ENCODE results near the gene HSFY2. TPM values are rescaled to one million over a fixed set of nuclear protein-coding genes. Genes with fewer than 3 reads are reported as not detected.
"Not testable (repeated sequence)": the region's sequence is repeated elsewhere in the genome, so short reads cannot be mapped to it uniquely, and the experiment has no call there.

Gene HSFY2
- total RNA-seq = under 1 TPM in 2 of 4 donors, not detected in 2; 0.40 to 0.56 TPM
- polyA plus RNA-seq = 0.09 TPM
- long read RNA-seq, donor 1, partial matches to known transcripts = 0 of 1 reads
- long read RNA-seq, donor 1, other reads (novel, unspliced or antisense) = 1 of 1 reads
- long read RNA-seq, donor 2 = 0 reads
- long read RNA-seq, donor 3 = 0 reads
- long read RNA-seq, donor 4 = 0 reads

- no CpG with 5 or more reads among the region's 1 CpG for WGBS
- ATAC-seq; H3K27ac ChIP-seq (ENCODE audit: low read length); H3K9me3 ChIP-seq (ENCODE audit: control insufficient read depth, low read length); H3K4me1 ChIP-seq (ENCODE audit: control insufficient read depth, insufficient read depth, low read length); intact Hi-C loops (cut with DNase I); H3K27me3 ChIP-seq (ENCODE audit: control insufficient read depth, insufficient read depth); H3K4me3 ChIP-seq (ENCODE audit: low read length); DNase-seq: not testable (repeated sequence)
These were observed at the start of gene HSFY2 for GRCh38 chrY:18773635-18774034. Gene HSFY2 (minus strand): TSS chrY:18773735. CDS start chrY:18773618, 117 bp downstream.

GRCh38 chrY:18815751-18816150 lies 42.2 kb upstream of the HSFY2 start:
- H3K4me3 ChIP-seq (ENCODE audit: low read length); H3K9me3 ChIP-seq (ENCODE audit: control insufficient read depth, low read length); H3K27me3 ChIP-seq (ENCODE audit: control insufficient read depth, insufficient read depth); DNase-seq; ATAC-seq; intact Hi-C loops (cut with DNase I); H3K4me1 ChIP-seq (ENCODE audit: control insufficient read depth, insufficient read depth, low read length); H3K27ac ChIP-seq (ENCODE audit: low read length): not testable (repeated sequence)
- whole genome bisulfite sequencing = no CpG with 5 or more reads among the region's 5 CpGs

GRCh38 chrY:18788757-18789406 lies 15.3 kb upstream of the HSFY2 start:
- H3K27ac ChIP-seq (ENCODE audit: low read length); intact Hi-C loops (cut with DNase I); H3K9me3 ChIP-seq (ENCODE audit: control insufficient read depth, low read length); H3K27me3 ChIP-seq (ENCODE audit: control insufficient read depth, insufficient read depth); H3K4me1 ChIP-seq (ENCODE audit: control insufficient read depth, insufficient read depth, low read length); H3K4me3 ChIP-seq (ENCODE audit: low read length); DNase-seq; ATAC-seq: not testable (repeated sequence)
- no CpG with 5 or more reads among the region's 2 CpGs for WGBS

- H3K4me3 ChIP-seq (ENCODE audit: low read length); intact Hi-C loops (cut with DNase I); H3K27me3 ChIP-seq (ENCODE audit: control insufficient read depth, insufficient read depth); DNase-seq; H3K4me1 ChIP-seq (ENCODE audit: control insufficient read depth, insufficient read depth, low read length); H3K9me3 ChIP-seq (ENCODE audit: control insufficient read depth, low read length); ATAC-seq; H3K27ac ChIP-seq (ENCODE audit: low read length): not testable (repeated sequence)
- no CpG with 5 or more reads among the region's 2 CpGs for WGBS
These were observed 19.5 kb downstream of the HSFY2 start for GRCh38 chrY:18754077-18754476.

GRCh38 chrY:18753133-18753815 lies 20.3 kb downstream of the HSFY2 start:
- H3K4me1 ChIP-seq (ENCODE audit: control insufficient read depth, insufficient read depth, low read length); H3K4me3 ChIP-seq (ENCODE audit: low read length); H3K27ac ChIP-seq (ENCODE audit: low read length); intact Hi-C loops (cut with DNase I); H3K27me3 ChIP-seq (ENCODE audit: control insufficient read depth, insufficient read depth); ATAC-seq; H3K9me3 ChIP-seq (ENCODE audit: control insufficient read depth, low read length); DNase-seq: not testable (repeated sequence)
- no CpG with 5 or more reads among the region's 2 CpGs for WGBS

- ATAC-seq; intact Hi-C loops (cut with DNase I); H3K27me3 ChIP-seq (ENCODE audit: control insufficient read depth, insufficient read depth); DNase-seq; H3K9me3 ChIP-seq (ENCODE audit: control insufficient read depth, low read length); H3K4me1 ChIP-seq (ENCODE audit: control insufficient read depth, insufficient read depth, low read length); H3K4me3 ChIP-seq (ENCODE audit: low read length); H3K27ac ChIP-seq (ENCODE audit: low read length): not testable (repeated sequence)
- WGBS = no CpG with 5 or more reads among the region's 3 CpGs
These were observed 49.8 kb downstream of the HSFY2 start for GRCh38 chrY:18723714-18724113.

Other genes with a start within 250 kb of the HSFY2 start
- not detected for gene HSFY1, start 227.0 kb downstream of the HSFY2 start, total RNA-seq
- not detected for gene HSFY1, start 227.0 kb downstream of the HSFY2 start, polyA plus RNA-seq